AG09309 (cell line): ENCODE data around the gene UBE2F.
"Not testable (repeated sequence)": the region's sequence is repeated elsewhere in the genome, so short reads cannot be mapped to it uniquely, and the experiment has no call there.

Source experiments
- DNase-seq: peaks from one replicate; pipeline ENCODE4 v3.0.0-alpha.2; 2010; ENCODE audit warnings: low read depth
- H3K4me3 ChIP-seq: 2 replicates; pipeline ENCODE4 v1.5.1; 2011; ENCODE audit warnings: mild to moderate bottlenecking, low read depth, low read length, moderate library complexity; ENCODE audit not compliant: control insufficient read depth
- TF ChIP-seq, protein P1 (sequence below): IDR thresholded peaks from 2 replicates; pipeline ENCODE4 v1.5.1; 2011; ENCODE audit warnings: mild to moderate bottlenecking, low read depth, low read length, inconsistent platforms; ENCODE audit not compliant: insufficient read depth, control insufficient read depth; ENCODE audit errors: missing control alignments

The UBE2F gene

DNA sequence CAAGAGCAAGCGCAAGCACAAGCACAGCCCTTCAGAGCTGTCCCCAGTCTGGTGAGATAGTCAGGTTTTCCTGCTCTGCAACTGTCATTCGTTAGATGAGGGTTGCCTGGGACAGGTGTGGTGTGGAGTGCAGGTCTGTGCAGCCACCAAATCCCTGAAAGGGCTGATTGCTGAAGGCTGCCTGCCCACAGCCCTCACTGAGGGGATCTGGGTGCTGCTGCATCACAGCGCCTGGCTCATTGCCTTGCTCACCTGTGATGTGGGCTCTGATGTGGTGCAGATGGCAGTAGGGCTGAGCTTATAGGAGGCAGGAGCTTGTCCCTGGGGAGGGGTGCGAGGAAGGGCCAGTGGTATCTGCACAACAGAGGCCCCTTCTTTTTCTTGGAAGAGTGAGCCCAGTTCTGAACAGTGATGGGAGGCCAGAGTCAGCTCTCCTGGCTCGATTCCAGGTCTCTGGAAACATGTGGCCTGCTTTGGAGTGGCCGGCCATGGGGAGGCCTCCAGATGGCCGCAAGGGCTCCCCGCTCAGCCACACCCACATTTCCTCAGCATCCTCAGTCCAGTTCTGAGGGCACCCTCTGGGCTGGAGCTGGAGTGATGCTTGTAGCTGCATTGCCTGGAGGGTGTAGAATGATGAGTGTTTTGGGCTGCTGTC, 11.4 kb downstream of the UBE2F start:
- TF ChIP-seq, protein P1, sequence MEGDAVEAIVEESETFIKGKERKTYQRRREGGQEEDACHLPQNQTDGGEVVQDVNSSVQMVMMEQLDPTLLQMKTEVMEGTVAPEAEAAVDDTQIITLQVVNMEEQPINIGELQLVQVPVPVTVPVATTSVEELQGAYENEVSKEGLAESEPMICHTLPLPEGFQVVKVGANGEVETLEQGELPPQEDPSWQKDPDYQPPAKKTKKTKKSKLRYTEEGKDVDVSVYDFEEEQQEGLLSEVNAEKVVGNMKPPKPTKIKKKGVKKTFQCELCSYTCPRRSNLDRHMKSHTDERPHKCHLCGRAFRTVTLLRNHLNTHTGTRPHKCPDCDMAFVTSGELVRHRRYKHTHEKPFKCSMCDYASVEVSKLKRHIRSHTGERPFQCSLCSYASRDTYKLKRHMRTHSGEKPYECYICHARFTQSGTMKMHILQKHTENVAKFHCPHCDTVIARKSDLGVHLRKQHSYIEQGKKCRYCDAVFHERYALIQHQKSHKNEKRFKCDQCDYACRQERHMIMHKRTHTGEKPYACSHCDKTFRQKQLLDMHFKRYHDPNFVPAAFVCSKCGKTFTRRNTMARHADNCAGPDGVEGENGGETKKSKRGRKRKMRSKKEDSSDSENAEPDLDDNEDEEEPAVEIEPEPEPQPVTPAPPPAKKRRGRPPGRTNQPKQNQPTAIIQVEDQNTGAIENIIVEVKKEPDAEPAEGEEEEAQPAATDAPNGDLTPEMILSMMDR: no peak
- H3K4me3 ChIP-seq: no peak overlapping the region
- no peak for DNase-seq

DNA sequence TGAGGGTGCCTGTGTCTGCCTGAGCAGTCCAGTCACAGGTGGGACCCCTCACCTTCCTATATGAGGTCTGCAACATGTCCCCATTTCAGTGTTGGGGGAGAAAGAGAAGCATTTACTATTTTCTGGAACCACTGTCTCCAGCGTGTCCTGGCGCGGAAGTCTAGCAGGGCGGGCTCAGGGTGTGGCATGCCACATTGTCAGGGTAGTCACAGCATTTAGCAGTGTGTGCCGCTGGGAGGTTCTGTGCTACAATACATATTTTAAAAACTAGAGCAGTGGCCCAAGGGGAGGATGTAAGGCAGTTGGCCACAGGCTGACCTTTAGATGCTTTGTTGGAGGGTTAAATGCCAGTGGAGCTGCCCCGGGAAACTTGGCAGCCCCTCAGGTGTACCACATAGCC, 12.5 kb downstream of the UBE2F start:
- TF ChIP-seq, protein P1: no peak
- no peak for DNase-seq
- H3K4me3 ChIP-seq: no peak overlapping the region

DNA sequence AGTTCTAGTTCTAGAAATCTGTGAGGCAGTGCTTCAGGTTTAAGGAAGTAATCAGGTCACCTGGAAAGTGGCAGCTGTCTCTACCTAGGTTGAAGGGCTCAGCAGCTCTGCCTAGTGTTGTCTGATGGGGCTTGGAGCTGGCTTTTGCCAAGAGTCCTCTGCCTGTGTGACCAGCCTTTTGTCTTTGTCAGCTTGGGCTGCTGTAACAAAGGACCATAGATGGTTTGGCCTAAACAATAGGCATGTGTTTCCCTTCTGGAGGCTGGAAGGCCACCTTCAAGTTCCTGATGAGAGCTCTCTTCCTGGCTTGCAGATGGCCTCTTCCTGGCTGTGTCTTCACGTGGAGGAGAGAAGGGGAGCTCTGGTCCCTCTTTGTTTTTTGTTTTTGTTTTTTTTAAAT, 13.3 kb downstream of the UBE2F start:
- TF ChIP-seq, protein P1: no peak
- no peak for DNase-seq
- H3K4me3 ChIP-seq: no peak overlapping the region

DNA sequence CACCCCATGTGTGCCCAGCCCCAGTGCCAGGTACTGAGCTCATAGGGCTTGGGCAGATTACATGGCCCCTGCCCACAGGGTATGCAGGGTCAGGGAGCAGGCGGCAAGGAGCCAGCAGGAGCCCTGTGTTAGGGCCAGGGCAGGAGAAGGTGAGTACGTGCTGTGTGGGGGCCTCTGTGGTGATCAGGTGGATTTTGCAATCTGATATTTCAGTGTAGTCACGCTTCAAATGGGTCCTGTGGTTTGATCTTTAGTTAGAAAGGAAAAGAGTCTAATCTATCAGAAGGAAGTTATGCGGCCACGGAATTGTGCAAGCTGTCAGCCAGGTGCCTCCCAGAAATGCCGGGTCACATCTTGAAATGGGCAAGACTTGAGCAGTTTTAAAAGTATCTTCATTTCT, 13.9 kb downstream of the UBE2F start:
- TF ChIP-seq, protein P1: no peak
- H3K4me3 ChIP-seq: no peak overlapping the region
- DNase-seq: no peak

DNA sequence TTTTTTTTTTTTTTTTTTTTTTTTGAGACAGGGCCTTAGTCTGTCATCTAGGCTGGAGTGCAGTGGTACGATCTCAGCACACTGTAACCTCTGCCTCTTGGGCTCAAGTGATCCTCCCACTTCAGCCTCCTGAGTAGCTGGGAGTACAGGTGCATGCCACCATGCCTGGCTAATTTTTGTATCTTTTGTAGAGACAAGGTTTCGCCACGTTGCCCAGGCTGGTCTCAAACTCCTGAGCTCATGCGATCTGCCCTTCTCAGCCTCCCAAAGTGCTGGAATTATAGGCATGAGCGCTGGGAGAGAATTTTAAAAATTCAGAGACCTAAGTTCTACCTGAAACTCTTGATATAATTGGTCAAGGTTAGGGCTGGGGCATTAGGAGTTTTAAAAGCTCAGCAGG, 14.8 kb downstream of the UBE2F start:
- not testable (repeated sequence) for DNase-seq, H3K4me3 ChIP-seq

DNA sequence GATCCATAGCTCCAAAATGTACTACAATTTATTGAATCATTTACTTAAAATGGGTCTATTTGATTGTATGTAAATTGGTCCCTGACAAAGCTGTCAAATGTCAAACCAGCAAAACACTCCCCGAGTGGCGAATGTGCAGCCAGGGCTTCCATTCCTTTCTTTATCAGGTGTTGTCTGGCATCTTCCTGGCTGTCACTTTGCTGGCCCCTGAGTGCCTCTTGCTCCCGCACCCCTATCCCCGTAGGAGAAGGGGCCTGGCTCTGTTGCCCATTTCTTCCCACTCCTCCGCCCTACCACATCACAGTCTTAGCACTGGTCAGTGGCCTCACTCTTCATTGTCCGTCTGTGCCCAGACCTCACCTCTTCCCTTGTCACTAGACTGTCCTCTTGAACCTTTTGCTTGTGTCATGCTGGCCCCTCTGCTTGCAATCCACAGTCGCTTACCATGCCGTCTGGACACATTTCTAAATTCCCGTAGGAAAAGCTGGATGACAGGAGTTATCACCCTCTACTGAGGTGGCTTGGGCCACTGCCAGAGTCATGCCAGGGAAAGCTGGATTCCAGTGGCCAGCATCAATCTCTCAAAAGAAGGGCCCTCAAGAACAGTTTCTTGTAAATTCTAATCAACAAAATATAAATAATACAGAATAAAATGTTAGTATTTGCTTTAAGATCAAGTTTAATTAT, 15.4 kb downstream of the UBE2F start:
- TF ChIP-seq, protein P1: no peak

DNA sequence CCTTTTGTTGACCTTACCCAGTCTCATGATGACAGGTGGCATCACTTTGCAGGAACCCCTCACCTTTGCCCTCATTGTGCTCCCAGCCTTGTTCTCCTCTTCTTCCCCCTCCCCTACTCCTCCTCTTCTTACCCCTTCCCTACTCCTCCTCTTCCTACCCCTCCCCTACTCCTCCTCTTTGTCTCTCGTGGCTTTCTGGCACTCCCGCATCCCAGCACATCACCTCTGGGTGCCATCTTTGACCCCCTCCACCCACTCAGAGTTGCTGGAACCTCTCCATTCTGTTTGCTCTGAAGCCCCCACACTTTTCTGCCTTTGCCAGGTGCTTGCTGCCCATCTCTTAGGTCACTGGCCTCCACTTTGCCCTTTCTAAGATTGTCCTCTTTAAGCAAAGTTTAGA, 17.1 kb downstream of the UBE2F start:
- no peak overlapping the region for H3K4me3 ChIP-seq
- no peak for DNase-seq
- TF ChIP-seq, protein P1: no peak

More for the DNA sequence above, 15.4 kb downstream of the UBE2F start:
- DNase-seq: no peak
- no peak overlapping the region for H3K4me3 ChIP-seq
